OCI-LY1 (cell line): ENCODE results near the gene RELA.

ENCODE experiments used
- H2AFZ ChIP-seq: fragments of 200-600 bp; sonication (generic), shearing (Covaris generic); 2 replicates; pipeline ENCODE4 v1.6.0; 2014; ENCODE audit warnings: antibody characterized with exemption, mild to moderate bottlenecking, low read length
- H3F3A ChIP-seq: fragments of 200-600 bp; sonication (generic), shearing (Covaris generic); 2 replicates; pipeline ENCODE4 v1.6.0; 2014; ENCODE audit warnings: mild to moderate bottlenecking, antibody characterized with exemption, low read length, moderate library complexity; ENCODE audit not compliant: insufficient read depth
- H3K27ac ChIP-seq: fragments of 200-600 bp; sonication (generic); 2 replicates; pipeline ENCODE4 v1.5.1; 2014; ENCODE audit warnings: low read length, mixed run types, mild to moderate bottlenecking, low read depth; ENCODE audit not compliant: poor library complexity, severe bottlenecking
- H3K27me3 ChIP-seq: fragments of 200-600 bp; sonication (generic); 2 replicates; pipeline ENCODE4 v1.6.0; 2014; ENCODE audit warnings: antibody characterized with exemption, mild to moderate bottlenecking, low read length, moderate library complexity; ENCODE audit not compliant: insufficient read depth
- H3K36me3 ChIP-seq: fragments of 200-600 bp; sonication (generic); 2 replicates; pipeline ENCODE4 v1.6.1; 2014; ENCODE audit warnings: mild to moderate bottlenecking, antibody characterized with exemption, low read length, moderate library complexity, mixed read lengths; ENCODE audit not compliant: insufficient read depth
- H3K4me1 ChIP-seq: fragments of 200-600 bp; sonication (generic); 2 replicates; pipeline ENCODE4 v1.5.1; 2014; ENCODE audit warnings: mild to moderate bottlenecking, low read length, moderate library complexity; ENCODE audit not compliant: insufficient read depth, severe bottlenecking
- H3K4me2 ChIP-seq: fragments of 200-600 bp; sonication (generic), shearing (Covaris generic); 2 replicates; pipeline ENCODE4 v1.6.1; 2014; ENCODE audit warnings: low read length
- H3K4me3 ChIP-seq: fragments of 200-600 bp; sonication (generic); 2 replicates; pipeline ENCODE4 v1.5.1; 2014; ENCODE audit warnings: low read length, low read depth, mild to moderate bottlenecking, mixed read lengths; ENCODE audit not compliant: poor library complexity, severe bottlenecking
- H3K79me2 ChIP-seq: fragments of 200-600 bp; shearing (Covaris generic); 2 replicates; pipeline ENCODE4 v1.6.1; 2016; ENCODE audit warnings: mixed run types, low read length, mixed read lengths; ENCODE audit not compliant: insufficient read depth
- H3K9ac ChIP-seq: fragments of 200-600 bp; sonication (generic), shearing (Covaris generic); 2 replicates; pipeline ENCODE4 v1.6.1; 2014; ENCODE audit warnings: mild to moderate bottlenecking, low read length, mixed read lengths
- H3K9me2 ChIP-seq: fragments of 200-600 bp; sonication (generic), shearing (Covaris generic); 2 replicates; pipeline ENCODE4 v1.6.1; 2014; ENCODE audit warnings: low read depth, mild to moderate bottlenecking, low read length, mixed read lengths
- H3K9me3 ChIP-seq: fragments of 200-600 bp; shearing (Covaris generic); 2 replicates; pipeline ENCODE4 v1.6.1; 2014; ENCODE audit warnings: low read length, mixed read lengths
- H4K20me1 ChIP-seq: fragments of 200-600 bp; sonication (generic), shearing (Covaris generic); 2 replicates; pipeline ENCODE4 v1.6.0; 2016; ENCODE audit warnings: mild to moderate bottlenecking, low read length; ENCODE audit not compliant: insufficient read depth
- CTCF ChIP-seq: fragments of 200-600 bp; sonication (generic), shearing (Covaris generic); IDR thresholded peaks from 2 replicates; pipeline ENCODE4 v1.5.1; 2017; ENCODE audit warnings: mild to moderate bottlenecking, antibody characterized with exemption, low read length, moderate library complexity, mixed read lengths
- EZH2 ChIP-seq: fragments of 200-600 bp; sonication (generic), shearing (Covaris generic); IDR thresholded peaks from 2 replicates; pipeline ENCODE4 v1.8.0; 2017; ENCODE audit warnings: borderline replicate concordance, mixed run types, mild to moderate bottlenecking, antibody characterized with exemption, low read length, moderate library complexity, mixed read lengths

Gene RELA

GRCh38 chr11:65650547-65651338 lies 12.0 kb downstream of the RELA start:
- H3K27ac ChIP-seq, result peak overlapping the region; percentile 80
- 0 out of 2 replicates have a peak, but pooled peaks cover 7% of the 10 kb centered on the region for H3F3A ChIP-seq
- no peaks in the 10 kb centered on the region for H3K9me2 ChIP-seq
- peaks cover 20% of the 10 kb centered on the region for H3K4me1 ChIP-seq
- H3K27me3 ChIP-seq, result no peaks in the 10 kb centered on the region
- peaks cover 65% of the 10 kb centered on the region for H3K36me3 ChIP-seq
- no peak overlapping the region for H3K4me2 ChIP-seq
- no peaks in the 10 kb centered on the region for H4K20me1 ChIP-seq
- H3K4me3 ChIP-seq, result no peak overlapping the region
- H3K9me3 ChIP-seq, result no peaks in the 10 kb centered on the region
- H3K9ac ChIP-seq, result no peak overlapping the region
- no peak overlapping the region for H2AFZ ChIP-seq
- TF ChIP-seq EZH2 (no peak), CTCF (no peak)
- no peaks in the 10 kb centered on the region for H3K79me2 ChIP-seq

GRCh38 chr11:65649656-65650546 lies 12.8 kb downstream of the RELA start:
- Histone ChIP-seq H3K4me2 (no peak overlapping the region), H3K79me2 (no peaks in the 10 kb centered on the region), H3F3A (0 out of 2 replicates have a peak, but pooled peaks cover 7% of the 10 kb centered on the region), H3K9me2 (no peaks in the 10 kb centered on the region), H3K27ac (peak overlapping the region; percentile 80), H3K36me3 (peaks cover 65% of the 10 kb centered on the region), H2AFZ (no peak overlapping the region), H3K4me3 (no peak overlapping the region), H3K9ac (no peak overlapping the region), H4K20me1 (no peaks in the 10 kb centered on the region), H3K27me3 (no peaks in the 10 kb centered on the region), H3K9me3 (no peaks in the 10 kb centered on the region), H3K4me1 (peaks cover 20% of the 10 kb centered on the region)
- TF ChIP-seq CTCF (no peak), EZH2 (no peak)

- no peaks in the 10 kb centered on the region for H3K9me3 ChIP-seq
- H2AFZ ChIP-seq, result no peak overlapping the region
- H3K4me2 ChIP-seq, result no peak overlapping the region
- H3K4me3 ChIP-seq, result no peak overlapping the region
- H3K79me2 ChIP-seq, result no peaks in the 10 kb centered on the region
- no peaks in the 10 kb centered on the region for H3K9me2 ChIP-seq
- H3K27ac ChIP-seq, result no peak overlapping the region
- TF ChIP-seq CTCF, result no peak
- TF ChIP-seq EZH2, result no peak
- H3F3A ChIP-seq, result 0 out of 2 replicates have a peak, but pooled peaks cover 7% of the 10 kb centered on the region
- no peaks in the 10 kb centered on the region for H4K20me1 ChIP-seq
- H3K36me3 ChIP-seq, result peaks cover 64% of the 10 kb centered on the region; the same call in 1 of the 2 replicates
- H3K9ac ChIP-seq, result no peak overlapping the region
- no peaks in the 10 kb centered on the region for H3K27me3 ChIP-seq
- H3K4me1 ChIP-seq, result peaks cover 20% of the 10 kb centered on the region
Measured at GRCh38 chr11:65648997-65649493, 13.7 kb downstream of the RELA start.
